K562 (cell line): ENCODE data around the gene FNBP1. TPM values are rescaled to one million over a fixed set of nuclear protein-coding genes. Genes with fewer than 3 reads are reported as not detected.

Experiments
- BCOR ChIP-seq: fragments of 450-650 bp; IDR thresholded peaks from 2 replicates; pipeline ENCODE4 v1.6.1; 2016
- DMBX1 ChIP-seq: fragments of 250-450 bp; sonication (Bioruptor Pico); IDR thresholded peaks from 2 replicates; pipeline ENCODE4 v1.8.0; 2022; ENCODE audit warnings: inconsistent platforms, mild to moderate bottlenecking, moderate library complexity, borderline replicate concordance
- GATAD2A ChIP-seq: fragments of 450-650 bp; IDR thresholded peaks from 2 replicates; pipeline ENCODE4 v1.6.1; 2017
- HOXB6 ChIP-seq: fragments of 250-450 bp; sonication (Bioruptor Pico); IDR thresholded peaks from 2 replicates; pipeline ENCODE4 v1.5.1; 2022; ENCODE audit warnings: mild to moderate bottlenecking, borderline replicate concordance
- MTA2 ChIP-seq: fragments of 450-650 bp; IDR thresholded peaks from 2 replicates; pipeline ENCODE4 v1.6.1; 2016; ENCODE audit warnings: low read depth
- PCBP1 ChIP-seq: fragments of 200-400 bp; formaldehyde crosslinking; IDR thresholded peaks from 2 replicates; pipeline ENCODE4 v1.6.1; 2018; ENCODE audit warnings: mild to moderate bottlenecking, low read depth, low read length; ENCODE audit not compliant: poor library complexity, severe bottlenecking
- PYGO2 ChIP-seq: fragments of 450-650 bp; IDR thresholded peaks from 2 replicates; pipeline ENCODE4 v1.6.1; 2016; ENCODE audit warnings: mild to moderate bottlenecking, missing genetic modification characterization, moderate library complexity, missing compliant biosample characterization
- SMARCB1 ChIP-seq: IDR thresholded peaks from 2 replicates; pipeline ENCODE4 v1.6.1; 2011; ENCODE audit warnings: improper control_type of control experiment, low read depth; ENCODE audit not compliant: insufficient read length
- SREBF2 ChIP-seq: sonication (generic); formaldehyde crosslinking; IDR thresholded peaks from 2 replicates; pipeline ENCODE4 v1.4.0; 2020; ENCODE audit warnings: mild to moderate bottlenecking, missing genetic modification reagents
- TEAD1 ChIP-seq, 2 experiments: fragments of 450-650 bp in 1 of 2; sonication (generic) in 1 of 2; formaldehyde crosslinking; IDR thresholded peaks; 2 replicates each; pipeline versions ENCODE4 v1.4.0 to v1.8.0; 2020 to 2022; ENCODE audit warnings: mild to moderate bottlenecking in 2 of 2, missing genetic modification reagents in 1 of 2
- TRIM24 ChIP-seq, 2 experiments: fragments of 450-650 bp; IDR thresholded peaks; 2 replicates each; pipeline ENCODE4 v1.6.1; 2016
- USF1 ChIP-seq: sonication (generic); formaldehyde crosslinking; IDR thresholded peaks from 2 replicates; pipeline ENCODE4 v1.9.0; 2022; ENCODE audit warnings: mild to moderate bottlenecking, missing genetic modification reagents
- ZFX ChIP-seq: sonication (generic); formaldehyde crosslinking; IDR thresholded peaks from 2 replicates; pipeline ENCODE4 v1.8.0; 2022; ENCODE audit warnings: mild to moderate bottlenecking, missing genetic modification reagents, moderate library complexity
- ZNF695 ChIP-seq: fragments of 450-650 bp; formaldehyde crosslinking; IDR thresholded peaks from 2 replicates; pipeline ENCODE4 v1.4.0; 2020; ENCODE audit warnings: mild to moderate bottlenecking, moderate library complexity
- polyA plus RNA-seq, 8 experiments: library from polyadenylated mRNA; depleted of rRNA in 4 of 8; stranded (reverse) in 5 of 8; unstranded in 3 of 8; fragments of >200 nt; fragmentation: Nextera tagmentation in 2 of 8; fragmentation: Illumina TruSeq in 1 of 8; extraction: Ambion mirVana in 2 of 8; extraction: Trizol in 1 of 8; gene quantifications; 2 replicates each; pipeline versions ENCODE4 v1.2.1 to v1.2.3, GENCODE V29; 2011 to 2014; ENCODE audit warnings: inconsistent platforms in 1 of 8, missing spikeins in 1 of 8
- total RNA-seq, 7 experiments: library from RNA; depleted of rRNA in 6 of 7; stranded (reverse); fragments of >200 nt in 6 of 7; fragmentation: Illumina TruSeq in 2 of 7; extraction: Trizol in 2 of 7; gene quantifications; 2 replicates each; pipeline versions ENCODE4 v1.2.1 to v1.2.3, GENCODE V29; 2011 to 2021; ENCODE audit warnings: low replicate concordance in 1 of 7
- TF ChIP-seq, protein P1 (sequence below), 2 experiments: fragments of 450-650 bp in 1 of 2; sonication (generic) in 1 of 2; formaldehyde crosslinking in 1 of 2; IDR thresholded peaks; 2 replicates each; pipeline versions ENCODE4 v1.7.1 to v1.9.0; 2016 to 2022; ENCODE audit warnings: inconsistent platforms in 1 of 2, mild to moderate bottlenecking in 1 of 2, missing genetic modification reagents in 1 of 2
- TF ChIP-seq, protein P2 (sequence below), 2 experiments: IDR thresholded peaks; 2 replicates each; pipeline ENCODE4 v1.6.1; 2011; ENCODE audit warnings: borderline replicate concordance in 1 of 2, control low read depth in 1 of 2, low read depth in 1 of 2, low read length in 1 of 2, mild to moderate bottlenecking in 1 of 2, mixed read lengths in 1 of 2, moderate library complexity in 1 of 2; ENCODE audit not compliant: insufficient read depth in 1 of 2, insufficient read length in 1 of 2, poor library complexity in 1 of 2, severe bottlenecking in 1 of 2; ENCODE audit errors: extremely low read depth in 1 of 2
- TF ChIP-seq, protein P3 (sequence below): fragments of 250-450 bp; sonication (Bioruptor Pico); IDR thresholded peaks from 2 replicates; pipeline ENCODE4 v1.5.0; 2021

The FNBP1 gene
- total and polyA plus RNA-seq, 9 of the 15 experiments (the other 6 are each of a cell fraction or from before 2014, with no cell fraction given): 1.8 to 14.9 (median 7.6) TPM

GRCh38 chr9:129857207-129857606 lies 185.8 kb downstream of the FNBP1 start (continued):
- TF ChIP-seq, protein P1, sequence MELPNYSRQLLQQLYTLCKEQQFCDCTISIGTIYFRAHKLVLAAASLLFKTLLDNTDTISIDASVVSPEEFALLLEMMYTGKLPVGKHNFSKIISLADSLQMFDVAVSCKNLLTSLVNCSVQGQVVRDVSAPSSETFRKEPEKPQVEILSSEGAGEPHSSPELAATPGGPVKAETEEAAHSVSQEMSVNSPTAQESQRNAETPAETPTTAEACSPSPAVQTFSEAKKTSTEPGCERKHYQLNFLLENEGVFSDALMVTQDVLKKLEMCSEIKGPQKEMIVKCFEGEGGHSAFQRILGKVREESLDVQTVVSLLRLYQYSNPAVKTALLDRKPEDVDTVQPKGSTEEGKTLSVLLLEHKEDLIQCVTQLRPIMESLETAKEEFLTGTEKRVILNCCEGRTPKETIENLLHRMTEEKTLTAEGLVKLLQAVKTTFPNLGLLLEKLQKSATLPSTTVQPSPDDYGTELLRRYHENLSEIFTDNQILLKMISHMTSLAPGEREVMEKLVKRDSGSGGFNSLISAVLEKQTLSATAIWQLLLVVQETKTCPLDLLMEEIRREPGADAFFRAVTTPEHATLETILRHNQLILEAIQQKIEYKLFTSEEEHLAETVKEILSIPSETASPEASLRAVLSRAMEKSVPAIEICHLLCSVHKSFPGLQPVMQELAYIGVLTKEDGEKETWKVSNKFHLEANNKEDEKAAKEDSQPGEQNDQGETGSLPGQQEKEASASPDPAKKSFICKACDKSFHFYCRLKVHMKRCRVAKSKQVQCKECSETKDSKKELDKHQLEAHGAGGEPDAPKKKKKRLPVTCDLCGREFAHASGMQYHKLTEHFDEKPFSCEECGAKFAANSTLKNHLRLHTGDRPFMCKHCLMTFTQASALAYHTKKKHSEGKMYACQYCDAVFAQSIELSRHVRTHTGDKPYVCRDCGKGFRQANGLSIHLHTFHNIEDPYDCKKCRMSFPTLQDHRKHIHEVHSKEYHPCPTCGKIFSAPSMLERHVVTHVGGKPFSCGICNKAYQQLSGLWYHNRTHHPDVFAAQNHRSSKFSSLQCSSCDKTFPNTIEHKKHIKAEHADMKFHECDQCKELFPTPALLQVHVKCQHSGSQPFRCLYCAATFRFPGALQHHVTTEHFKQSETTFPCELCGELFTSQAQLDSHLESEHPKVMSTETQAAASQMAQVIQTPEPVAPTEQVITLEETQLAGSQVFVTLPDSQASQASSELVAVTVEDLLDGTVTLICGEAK (IDR thresholded peaks at IDR 0.05): no peak
- TF ChIP-seq, protein P1 (CRISPR knock-in tag; IDR thresholded peaks at IDR 0.05): no peak
- no peak for TF ChIP-seq SREBF2 (CRISPR knock-in tag)
- no peak for TF ChIP-seq BCOR
- TF ChIP-seq DMBX1 (CRISPR knock-in tag): peak; percentile 88
- TF ChIP-seq, protein P2, sequence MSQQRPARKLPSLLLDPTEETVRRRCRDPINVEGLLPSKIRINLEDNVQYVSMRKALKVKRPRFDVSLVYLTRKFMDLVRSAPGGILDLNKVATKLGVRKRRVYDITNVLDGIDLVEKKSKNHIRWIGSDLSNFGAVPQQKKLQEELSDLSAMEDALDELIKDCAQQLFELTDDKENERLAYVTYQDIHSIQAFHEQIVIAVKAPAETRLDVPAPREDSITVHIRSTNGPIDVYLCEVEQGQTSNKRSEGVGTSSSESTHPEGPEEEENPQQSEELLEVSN (IDR thresholded peaks at IDR 0.05; ENCODE audit: borderline replicate concordance in 1 of 2, extremely low read depth in 1 of 2, insufficient read depth in 1 of 2, insufficient read length in 1 of 2, low read depth in 1 of 2, low read length in 1 of 2, poor library complexity in 1 of 2, severe bottlenecking in 1 of 2): peak in 1 of 2 experiments; percentile 46
- no peak for TF ChIP-seq GATAD2A
- TF ChIP-seq PYGO2 (tag): 0 out of 2 replicates have a peak, but pooled peaks have one; percentile 40
- no peak for TF ChIP-seq SMARCB1
- TF ChIP-seq ZNF695 (CRISPR knock-in tag): no peak
- TF ChIP-seq TRIM24 (IDR thresholded peaks at IDR 0.05): no peak
- peak in 1 of 2 experiments; percentile 34; a peak in 1 of 4 replicates for TF ChIP-seq TEAD1 (CRISPR knock-in tag; IDR thresholded peaks at IDR 0.05)
- TF ChIP-seq, protein P3, sequence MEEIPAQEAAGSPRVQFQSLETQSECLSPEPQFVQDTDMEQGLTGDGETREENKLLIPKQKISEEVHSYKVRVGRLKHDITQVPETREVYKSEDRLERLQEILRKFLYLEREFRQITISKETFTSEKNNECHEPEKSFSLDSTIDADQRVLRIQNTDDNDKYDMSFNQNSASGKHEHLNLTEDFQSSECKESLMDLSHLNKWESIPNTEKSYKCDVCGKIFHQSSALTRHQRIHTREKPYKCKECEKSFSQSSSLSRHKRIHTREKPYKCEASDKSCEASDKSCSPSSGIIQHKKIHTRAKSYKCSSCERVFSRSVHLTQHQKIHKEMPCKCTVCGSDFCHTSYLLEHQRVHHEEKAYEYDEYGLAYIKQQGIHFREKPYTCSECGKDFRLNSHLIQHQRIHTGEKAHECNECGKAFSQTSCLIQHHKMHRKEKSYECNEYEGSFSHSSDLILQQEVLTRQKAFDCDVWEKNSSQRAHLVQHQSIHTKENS (CRISPR knock-in tag): no peak
- TF ChIP-seq HOXB6 (CRISPR knock-in tag): no peak
- TF ChIP-seq USF1 (CRISPR knock-in tag): peak; percentile 58; the same call in 1 of the 2 replicates
- no peak for TF ChIP-seq MTA2
- no peak for TF ChIP-seq ZFX
- TF ChIP-seq PCBP1: no peak
